HepG2 (cell line): ENCODE results near the gene TMX3. TPM values are rescaled to one million over a fixed set of nuclear protein-coding genes. Genes with fewer than 3 reads are reported as not detected.

Source experiments
- CHD2 ChIP-seq: IDR thresholded peaks from 2 replicates; pipeline ENCODE4 v1.6.1; 2011; ENCODE audit warnings: low read depth, low read length, improper control_type of control experiment
- E2F1 ChIP-seq: sonication (generic); formaldehyde crosslinking; IDR thresholded peaks from 2 replicates; pipeline ENCODE4 v1.5.0; 2020; ENCODE audit warnings: missing genetic modification reagents
- HNF1B ChIP-seq: sonication (generic); formaldehyde crosslinking; IDR thresholded peaks from 2 replicates; pipeline ENCODE4 v1.5.1; 2020; ENCODE audit warnings: mild to moderate bottlenecking, moderate library complexity, missing genetic modification reagents
- KAT2B ChIP-seq: fragments of 150-350 bp; IDR thresholded peaks from 2 replicates; pipeline ENCODE4 v1.6.1; 2014; ENCODE audit warnings: low read depth, low read length, borderline replicate concordance
- KDM6A ChIP-seq: IDR thresholded peaks from 2 replicates; pipeline ENCODE4 v1.6.1; 2016; ENCODE audit warnings: low read depth
- MAFF ChIP-seq: IDR thresholded peaks from 2 replicates; pipeline ENCODE4 v1.6.1; 2011; ENCODE audit warnings: low read depth, low read length, improper control_type of control experiment
- NR2F6 ChIP-seq, 2 experiments: IDR thresholded peaks; 2 replicates each; pipeline ENCODE4 v1.6.1; 2016; ENCODE audit warnings: antibody characterized with exemption in 1 of 2, mild to moderate bottlenecking in 1 of 2
- PAWR ChIP-seq: sonication (generic); formaldehyde crosslinking; IDR thresholded peaks from 2 replicates; pipeline ENCODE4 v1.4.0; 2020; ENCODE audit warnings: missing genetic modification reagents, mild to moderate bottlenecking, borderline replicate concordance
- POLR2A ChIP-seq, 2 experiments: IDR thresholded peaks; 2 replicates each; pipeline ENCODE4 v1.6.1; 2011; ENCODE audit warnings: low read depth in 2 of 2, low read length in 2 of 2, mild to moderate bottlenecking in 1 of 2, moderate library complexity in 1 of 2; ENCODE audit not compliant: insufficient read depth in 1 of 2
- PRDM4 ChIP-seq: sonication (generic); formaldehyde crosslinking; IDR thresholded peaks from 2 replicates; pipeline ENCODE4 v1.9.0; 2021; ENCODE audit warnings: missing genetic modification reagents, borderline replicate concordance
- RFX1 ChIP-seq: fragments of 450-650 bp; IDR thresholded peaks from 2 replicates; pipeline ENCODE4 v1.6.1; 2017
- SKI ChIP-seq: fragments of 450-650 bp; IDR thresholded peaks from one replicate; pipeline ENCODE4 v1.6.1; 2018; ENCODE audit warnings: mild to moderate bottlenecking; ENCODE audit not compliant: partially characterized antibody
- TCF7L2 ChIP-seq: IDR thresholded peaks from 2 replicates; pipeline ENCODE4 v1.6.1; 2011; ENCODE audit warnings: mild to moderate bottlenecking, low read depth, low read length, moderate library complexity
- THAP7 ChIP-seq: sonication (generic); formaldehyde crosslinking; IDR thresholded peaks from 2 replicates; pipeline ENCODE4 v1.8.1; 2023; ENCODE audit warnings: mild to moderate bottlenecking, missing genetic modification reagents
- ZBTB39 ChIP-seq: sonication (generic); formaldehyde crosslinking; IDR thresholded peaks from 2 replicates; pipeline ENCODE4 v1.5.0; 2020; ENCODE audit warnings: missing genetic modification reagents
- ZC3H13 ChIP-seq: sonication (generic); formaldehyde crosslinking; IDR thresholded peaks from 2 replicates; pipeline ENCODE4 v1.8.1; 2023; ENCODE audit warnings: mild to moderate bottlenecking, missing genetic modification reagents, moderate library complexity
- ZNF564 ChIP-seq: sonication (generic); formaldehyde crosslinking; IDR thresholded peaks from 2 replicates; pipeline ENCODE4 v1.8.1; 2023; ENCODE audit warnings: mild to moderate bottlenecking, missing genetic modification reagents
- ZNF7 ChIP-seq: IDR thresholded peaks from 2 replicates; pipeline ENCODE4 v1.6.1; 2016; ENCODE audit warnings: missing biosample characterization, missing genetic modification reagents
- ZNF720 ChIP-seq: sonication (generic); formaldehyde crosslinking; IDR thresholded peaks from 2 replicates; pipeline ENCODE4 v1.4.0; 2020; ENCODE audit warnings: missing genetic modification reagents
- polyA plus RNA-seq, 8 experiments: library from polyadenylated mRNA; depleted of rRNA in 3 of 8; stranded (reverse) in 7 of 8; unstranded in 1 of 8; fragments of >200 nt; fragmentation: Illumina TruSeq in 4 of 8; extraction: Trizol in 4 of 8; gene quantifications; 2 replicates each; pipeline versions ENCODE4 v1.2.1 to v1.2.3, GENCODE V29; 2011 to 2016; ENCODE audit warnings: low read depth in 4 of 8, missing spikeins in 1 of 8, mixed read lengths in 1 of 8; ENCODE audit not compliant: insufficient read depth in 1 of 8
- total RNA-seq, 5 experiments: library from RNA; depleted of rRNA; stranded (reverse); fragments of >200 nt; fragmentation: Illumina TruSeq; extraction: Trizol; gene quantifications; 2 replicates each; pipeline ENCODE4 v1.2.3, GENCODE V29; 2016; ENCODE audit warnings: low read depth in 1 of 5
- TF ChIP-seq, protein P1 (sequence below): sonication (generic); formaldehyde crosslinking; IDR thresholded peaks from 2 replicates; pipeline ENCODE4 v1.5.0; 2020; ENCODE audit warnings: mild to moderate bottlenecking, missing genetic modification reagents

TMX3 gene
- total and polyA plus RNA-seq, 2 of the 13 experiments (the other 11 are each of a cell fraction or from before 2014, with no cell fraction given): 12.9 to 25.0 TPM

DNA sequence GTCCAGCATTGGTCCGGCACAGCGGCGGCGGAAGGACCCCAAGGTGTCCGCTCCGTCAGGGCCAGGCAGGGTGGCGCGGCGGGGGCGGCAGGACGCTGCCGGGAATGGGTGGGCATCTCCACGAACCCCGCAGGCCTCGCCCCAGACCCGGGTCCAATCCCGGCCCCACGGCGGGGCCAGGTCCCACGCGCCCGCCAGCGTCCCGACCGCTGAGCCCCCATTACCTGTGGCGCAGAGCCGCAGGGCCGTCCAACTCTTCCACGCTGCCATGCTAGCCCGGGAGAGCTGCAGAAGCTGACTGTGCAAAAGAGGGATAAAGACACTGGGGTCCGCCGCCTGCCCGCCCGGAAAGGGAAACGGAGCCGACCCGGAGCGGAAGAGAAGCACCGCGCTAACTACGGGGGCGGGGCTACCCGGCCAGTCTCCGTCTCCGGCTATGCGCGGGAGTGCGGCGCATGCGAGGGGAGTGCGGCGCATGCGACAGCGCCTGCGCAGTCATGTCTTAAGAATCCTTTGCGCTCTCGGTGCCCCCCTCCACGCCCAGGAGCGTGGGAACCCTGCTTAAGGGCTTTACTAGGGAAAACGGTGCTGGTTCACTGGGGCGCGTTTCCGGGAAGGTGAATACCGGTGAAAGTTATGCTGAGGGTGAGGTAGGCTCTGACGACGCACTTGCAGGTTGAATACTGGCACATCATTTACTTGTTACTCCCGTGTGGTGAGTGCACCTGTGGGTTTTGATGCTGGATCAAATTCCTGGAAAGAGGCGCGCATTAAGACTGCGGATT, at the start of gene TMX3 (continued):
- TF ChIP-seq CHD2 (no peak), ZBTB39 (CRISPR knock-in tag) (no peak), PAWR (CRISPR knock-in tag) (no peak), TCF7L2 (no peak), ZNF720 (no peak), KAT2B (no peak), MAFF (peak; percentile 62; the same call in 1 of the 2 replicates), RFX1 (no peak), PRDM4 (CRISPR knock-in tag) (no peak), ZNF564 (peak; percentile 92; the same call in 1 of the 2 replicates), THAP7 (CRISPR knock-in tag) (peak; percentile 92), E2F1 (CRISPR knock-in tag) (peak; percentile 86), KDM6A (CRISPR knock-in tag) (peak; percentile 35; the same call in 1 of the 2 replicates), NR2F6 (IDR thresholded peaks at IDR 0.05) (no peak), NR2F6 (CRISPR knock-in tag; IDR thresholded peaks at IDR 0.05) (peak; percentile 65), ZC3H13 (CRISPR knock-in tag) (peak; percentile 87; the same call in 1 of the 2 replicates), POLR2A (IDR thresholded peaks at IDR 0.05; ENCODE audit: insufficient read depth in 1 of 2, low read depth in 2 of 2, low read length in 2 of 2) (peak; percentile 43 to 59; a peak in 3 of 4 replicates), HNF1B (CRISPR knock-in tag) (peak; percentile 93), SKI (no peak), ZNF7 (CRISPR knock-in tag) (no peak)
- TF ChIP-seq, protein P1, sequence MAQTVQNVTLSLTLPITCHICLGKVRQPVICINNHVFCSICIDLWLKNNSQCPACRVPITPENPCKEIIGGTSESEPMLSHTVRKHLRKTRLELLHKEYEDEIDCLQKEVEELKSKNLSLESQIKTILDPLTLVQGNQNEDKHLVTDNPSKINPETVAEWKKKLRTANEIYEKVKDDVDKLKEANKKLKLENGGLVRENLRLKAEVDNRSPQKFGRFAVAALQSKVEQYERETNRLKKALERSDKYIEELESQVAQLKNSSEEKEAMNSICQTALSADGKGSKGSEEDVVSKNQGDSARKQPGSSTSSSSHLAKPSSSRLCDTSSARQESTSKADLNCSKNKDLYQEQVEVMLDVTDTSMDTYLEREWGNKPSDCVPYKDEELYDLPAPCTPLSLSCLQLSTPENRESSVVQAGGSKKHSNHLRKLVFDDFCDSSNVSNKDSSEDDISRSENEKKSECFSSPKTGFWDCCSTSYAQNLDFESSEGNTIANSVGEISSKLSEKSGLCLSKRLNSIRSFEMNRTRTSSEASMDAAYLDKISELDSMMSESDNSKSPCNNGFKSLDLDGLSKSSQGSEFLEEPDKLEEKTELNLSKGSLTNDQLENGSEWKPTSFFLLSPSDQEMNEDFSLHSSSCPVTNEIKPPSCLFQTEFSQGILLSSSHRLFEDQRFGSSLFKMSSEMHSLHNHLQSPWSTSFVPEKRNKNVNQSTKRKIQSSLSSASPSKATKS (CRISPR knock-in tag): no peak
